GM23338 (cell line): ENCODE measurements around the gene MYBPC2. TPM values are rescaled to one million over a fixed set of nuclear protein-coding genes. Genes with fewer than 3 reads are reported as not detected.

Experiments used
- ATAC-seq: fragments of 200-7000 bp; cut with Tn5 transposase; 3 replicates; pipeline ENCODE4 v1.9.1; 2020
- DNase-seq: peaks from one replicate; pipeline ENCODE4 v3.0.0-alpha.2; 2015; ENCODE audit warnings: low spot score
- H2AFZ ChIP-seq: fragments of 200-600 bp; sonication (generic); 2 replicates; pipeline ENCODE4 v1.8.0; 2016; ENCODE audit warnings: antibody characterized with exemption, mild to moderate bottlenecking, moderate library complexity
- H3F3A ChIP-seq: fragments of 200-600 bp; sonication (generic); replicated peaks from 2 replicates; pipeline ENCODE4 v1.8.0; 2017; ENCODE audit warnings: antibody characterized with exemption, mixed run types, low read depth
- H3K27ac ChIP-seq: fragments of 200-600 bp; sonication (generic); 2 replicates; pipeline ENCODE4 v1.6.1; 2016; ENCODE audit warnings: low read depth
- H3K27me3 ChIP-seq: fragments of 200-600 bp; sonication (generic); 2 replicates; pipeline ENCODE4 v1.8.0; 2016; ENCODE audit warnings: mild to moderate bottlenecking, mixed run types, moderate library complexity; ENCODE audit not compliant: insufficient read depth
- H3K36me3 ChIP-seq: fragments of 200-600 bp; sonication (generic); 2 replicates; pipeline ENCODE4 v1.8.0; 2016; ENCODE audit warnings: mild to moderate bottlenecking; ENCODE audit not compliant: insufficient read depth
- H3K4me1 ChIP-seq: fragments of 200-600 bp; sonication (generic); 2 replicates; pipeline ENCODE4 v1.8.0; 2016; ENCODE audit warnings: mild to moderate bottlenecking, moderate library complexity; ENCODE audit not compliant: insufficient read depth
- H3K4me2 ChIP-seq: fragments of 200-600 bp; sonication (generic); 2 replicates; pipeline ENCODE4 v1.7.1; 2017; ENCODE audit warnings: mixed run types
- H3K4me3 ChIP-seq: fragments of 200-600 bp; sonication (generic); 2 replicates; pipeline ENCODE4 v1.6.1; 2016; ENCODE audit warnings: mixed run types
- H3K79me2 ChIP-seq: fragments of 200-600 bp; sonication (generic); replicated peaks from 2 replicates; pipeline ENCODE4 v1.8.0; 2017; ENCODE audit warnings: mild to moderate bottlenecking; ENCODE audit not compliant: insufficient read depth
- H3K9me2 ChIP-seq: fragments of 200-600 bp; sonication (generic); 2 replicates; pipeline ENCODE4 v1.8.0; 2017; ENCODE audit not compliant: insufficient read depth
- H4K20me1 ChIP-seq: fragments of 200-600 bp; sonication (generic); replicated peaks from 2 replicates; pipeline ENCODE4 v1.8.0; 2017; ENCODE audit warnings: mild to moderate bottlenecking; ENCODE audit not compliant: insufficient read depth
- H3K27ac Mint-ChIP-seq: 2 replicates; pipeline ENCODE4 v1.8.0; 2020; ENCODE audit warnings: inconsistent platforms, mild to moderate bottlenecking, moderate library complexity, mixed read lengths
- H3K27me3 Mint-ChIP-seq: 3 replicates; pipeline ENCODE4 v1.8.0; 2022; ENCODE audit warnings: low read depth, mild to moderate bottlenecking, moderate library complexity, mixed read lengths, inconsistent platforms; ENCODE audit not compliant: insufficient read depth, poor library complexity
- H3K36me3 Mint-ChIP-seq: 3 replicates; pipeline ENCODE4 v1.8.0; 2021; ENCODE audit warnings: low read depth, mild to moderate bottlenecking, inconsistent platforms, moderate library complexity, mixed read lengths
- H3K4me1 Mint-ChIP-seq: 3 replicates; pipeline ENCODE4 v1.8.0; 2020; ENCODE audit warnings: mild to moderate bottlenecking, inconsistent platforms, mixed read lengths
- H3K4me3 Mint-ChIP-seq: 3 replicates; pipeline ENCODE4 v1.8.0; 2021; ENCODE audit warnings: moderate library complexity, mild to moderate bottlenecking, inconsistent platforms, mixed read lengths
- H3K9me3 Mint-ChIP-seq: 3 replicates; pipeline ENCODE4 v1.8.0; 2020; ENCODE audit warnings: moderate library complexity, mild to moderate bottlenecking, inconsistent platforms, mixed read lengths
- CREB1 ChIP-seq: fragments of 250-450 bp; sonication (Bioruptor Pico); IDR thresholded peaks from 2 replicates; pipeline ENCODE4 v1.5.0; 2020; ENCODE audit warnings: low read depth, mild to moderate bottlenecking, moderate library complexity
- JUNB ChIP-seq: IDR thresholded peaks from one replicate; pipeline ENCODE4 v1.6.1; 2016; ENCODE audit warnings: antibody characterized with exemption; ENCODE audit not compliant: unreplicated experiment
- NANOG ChIP-seq: IDR thresholded peaks from 2 replicates; pipeline ENCODE4 v1.6.1; 2016; ENCODE audit warnings: antibody characterized with exemption, borderline replicate concordance
- STAT1 ChIP-seq: IDR thresholded peaks from one replicate; pipeline ENCODE4 v1.6.1; 2016; ENCODE audit warnings: antibody characterized with exemption; ENCODE audit not compliant: unreplicated experiment
- ZNF114 ChIP-seq: fragments of 250-450 bp; sonication (Bioruptor Pico); IDR thresholded peaks from 2 replicates; pipeline ENCODE4 v1.5.0; 2020; ENCODE audit warnings: mild to moderate bottlenecking, moderate library complexity
- ZNF331 ChIP-seq: fragments of 250-450 bp; sonication (Bioruptor Pico); IDR thresholded peaks from 2 replicates; pipeline ENCODE4 v1.5.0; 2020; ENCODE audit warnings: low read depth, mild to moderate bottlenecking, moderate library complexity
- ZNF462 ChIP-seq: fragments of 250-450 bp; sonication (Bioruptor Pico); IDR thresholded peaks from 2 replicates; pipeline ENCODE4 v1.5.0; 2020; ENCODE audit warnings: mild to moderate bottlenecking, moderate library complexity
- polyA plus RNA-seq: library from polyadenylated mRNA; unstranded; fragments of >200 nt; fragmentation: Nextera tagmentation; extraction: Ambion mirVana; gene quantifications from 2 replicates; pipeline ENCODE4 v1.2.1, GENCODE V29; 2016
- total RNA-seq: library from RNA; depleted of rRNA; stranded (reverse); fragments of >200 nt; shearing (Covaris generic); gene quantifications from 2 replicates; pipeline ENCODE4 v1.2.3, GENCODE V29; 2014

Gene MYBPC2
- total and polyA plus RNA-seq, 2 experiments from 2014 or later: 4.2 to 5.9 TPM

- TF ChIP-seq ZNF462 (CRISPR knock-in tag) (no peak), JUNB (no peak), ZNF331 (CRISPR knock-in tag) (no peak), ZNF114 (CRISPR knock-in tag) (no peak), CREB1 (CRISPR knock-in tag) (no peak), STAT1 (no peak)
Measured at GRCh38 chr19:50466706-50467039, 34.0 kb downstream of the MYBPC2 start (continued).

GRCh38 chr19:50467566-50467965 is 34.9 kb downstream of the MYBPC2 start:
- peaks cover 95% of the 10 kb centered on the region for H3K9me3 Mint-ChIP-seq
- no peak for DNase-seq
- Histone ChIP-seq H2AFZ (no peak overlapping the region), H3K27ac (no peak overlapping the region), H3K4me1 (0 out of 2 replicates have a peak, but pooled peaks cover 3% of the 10 kb centered on the region), H3K4me3 (no peak overlapping the region), H3K79me2 (no peaks in the 10 kb centered on the region), H4K20me1 (no peaks in the 10 kb centered on the region), H3K27me3 (no peaks in the 10 kb centered on the region), H3F3A (peaks cover 8% of the 10 kb centered on the region), H3K4me2 (no peak overlapping the region), H3K36me3 (no peaks in the 10 kb centered on the region), H3K9me2 (no peaks in the 10 kb centered on the region)
- no peak overlapping the region for H3K27ac Mint-ChIP-seq
- H3K27me3 Mint-ChIP-seq: peaks cover 13% of the 10 kb centered on the region
- no peak overlapping the region for H3K4me3 Mint-ChIP-seq
- H3K36me3 Mint-ChIP-seq: peaks cover 44% of the 10 kb centered on the region
- no peak for ATAC-seq
- no peaks in the 10 kb centered on the region for H3K4me1 Mint-ChIP-seq
- TF ChIP-seq JUNB (no peak), NANOG (no peak), ZNF331 (CRISPR knock-in tag) (no peak), ZNF462 (CRISPR knock-in tag) (no peak)
